KBM-7 (cell line): ENCODE results near the gene PARD3.
A peak's percentile ranks its signal among the peaks of the same experiment; 100 is the strongest.

ENCODE experiments used
- DNase-seq: peaks from one replicate; pipeline ENCODE4 v3.0.0-alpha.2; 2015
- in situ Hi-C: fragments of 300-500 bp; cut with MboI; formaldehyde crosslinking; loops from 2 replicates; pipeline ENCODE4 v1.14.3; 2020; ENCODE audit warnings: low sequenced_read_pairs, low pct_unique_long_range_greater_than_20kb, mixed read lengths

The PARD3 gene

DNA sequence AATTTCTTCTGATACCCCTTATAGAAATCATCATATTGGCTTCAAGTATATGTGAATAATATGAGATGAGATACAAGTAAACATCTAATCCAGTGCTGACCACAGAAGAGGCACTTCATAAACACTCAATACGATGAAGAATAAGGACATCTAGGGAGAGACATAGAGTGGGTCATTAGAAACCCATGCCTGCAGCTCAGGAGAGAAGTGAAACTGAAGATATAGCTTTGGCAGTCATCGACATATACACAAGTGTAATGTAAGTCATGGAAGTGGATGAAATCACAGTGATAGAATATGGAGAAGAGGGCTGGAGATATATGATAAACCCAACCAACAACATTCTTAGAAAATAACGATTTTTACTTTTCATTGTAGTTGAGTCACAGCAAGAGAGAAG, 665.0 kb downstream of the PARD3 start:
- in situ Hi-C loops = no loop called here
- no peak for DNase-seq

DNA sequence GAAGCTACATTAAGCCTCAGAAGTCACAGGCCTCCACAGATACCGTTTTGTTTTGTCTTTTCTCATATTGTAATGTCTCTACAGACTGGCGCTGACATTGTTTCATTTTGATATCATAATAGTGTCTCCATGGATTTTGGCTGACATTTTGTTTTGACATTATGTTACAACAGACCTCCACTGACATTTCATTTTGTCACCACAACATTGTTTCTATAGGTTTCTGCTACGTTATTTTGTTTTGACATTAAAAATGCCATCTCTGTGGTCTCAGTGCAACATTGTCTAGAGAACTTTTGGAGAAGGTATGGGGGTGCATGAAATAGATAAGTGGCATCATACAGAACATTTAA, 666.8 kb downstream of the PARD3 start:
- DNase-seq = no peak
- in situ Hi-C loops = no loop called here

DNA sequence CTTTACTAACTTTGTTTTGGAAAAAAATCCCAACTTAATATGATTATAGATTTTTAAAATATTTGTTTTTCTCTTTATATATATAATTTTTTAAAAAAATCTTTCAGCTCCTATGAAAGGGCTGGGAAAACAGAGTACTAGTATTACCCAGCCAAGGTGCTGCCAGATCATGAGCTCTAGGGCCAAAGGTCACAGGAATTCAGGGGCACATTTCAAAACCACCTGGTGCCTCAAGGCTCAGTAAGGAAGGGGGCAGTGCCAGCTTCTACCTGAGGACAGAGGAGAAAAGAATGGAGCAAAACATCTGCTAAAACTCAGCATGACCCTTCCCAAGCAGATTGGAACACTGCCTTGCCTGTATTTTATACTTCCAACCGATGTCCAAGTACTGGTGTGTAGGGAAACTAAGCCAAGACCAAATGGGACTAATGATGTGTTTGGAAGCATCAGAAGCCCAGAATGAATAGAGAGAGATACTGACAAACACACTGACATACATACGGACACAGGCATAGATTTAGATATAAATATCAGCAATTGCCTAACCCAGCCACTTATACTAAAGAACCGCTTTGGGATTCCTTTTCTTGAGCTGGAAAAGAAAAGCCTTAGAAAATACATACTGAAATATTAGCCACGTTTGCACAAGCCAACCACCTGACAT, 667.3 kb downstream of the PARD3 start:
- in situ Hi-C loops = no loop called here

DNA sequence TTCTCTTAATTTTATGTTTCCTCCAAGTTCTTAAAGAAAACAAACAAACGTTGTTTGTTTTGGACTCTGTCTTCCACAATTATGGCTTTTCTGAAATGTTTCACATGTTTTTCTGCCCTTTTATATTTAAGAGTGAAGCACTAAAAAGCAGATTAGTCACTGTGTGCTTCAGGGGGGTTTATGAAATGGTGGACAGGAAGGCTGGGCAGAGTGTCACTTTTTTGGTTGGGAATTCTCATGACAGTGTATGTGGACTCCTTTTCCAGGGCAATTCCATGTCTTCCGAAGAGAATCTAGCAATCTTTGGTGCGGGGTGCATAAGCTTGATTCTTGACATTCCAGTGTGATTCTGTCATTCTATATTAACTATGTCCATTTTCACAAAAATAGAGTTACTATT, 669.4 kb downstream of the PARD3 start:
- in situ Hi-C loops = no loop called here
- no peak for DNase-seq

More for the DNA sequence above, 667.3 kb downstream of the PARD3 start:
- no peak for DNase-seq

DNA sequence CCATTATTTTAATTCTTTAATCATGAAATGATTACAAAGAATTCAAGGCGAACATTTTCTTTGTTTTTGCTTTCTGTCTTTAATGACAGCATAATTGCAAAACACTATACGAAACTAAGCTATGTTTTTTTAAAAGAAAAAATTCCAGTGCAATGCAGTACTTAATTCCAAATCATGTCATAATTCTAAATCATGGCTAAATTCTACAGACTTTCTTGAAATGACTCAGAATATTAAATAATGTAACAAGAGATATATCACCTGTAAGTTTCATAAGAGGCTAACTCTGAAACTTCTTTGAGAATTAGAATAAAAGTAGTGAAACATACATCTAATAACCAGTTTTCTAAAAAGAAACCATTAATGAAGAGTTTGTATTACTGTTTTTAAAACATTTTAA, 671.6 kb downstream of the PARD3 start:
- no peak for DNase-seq
- in situ Hi-C loops = no loop called here

DNA sequence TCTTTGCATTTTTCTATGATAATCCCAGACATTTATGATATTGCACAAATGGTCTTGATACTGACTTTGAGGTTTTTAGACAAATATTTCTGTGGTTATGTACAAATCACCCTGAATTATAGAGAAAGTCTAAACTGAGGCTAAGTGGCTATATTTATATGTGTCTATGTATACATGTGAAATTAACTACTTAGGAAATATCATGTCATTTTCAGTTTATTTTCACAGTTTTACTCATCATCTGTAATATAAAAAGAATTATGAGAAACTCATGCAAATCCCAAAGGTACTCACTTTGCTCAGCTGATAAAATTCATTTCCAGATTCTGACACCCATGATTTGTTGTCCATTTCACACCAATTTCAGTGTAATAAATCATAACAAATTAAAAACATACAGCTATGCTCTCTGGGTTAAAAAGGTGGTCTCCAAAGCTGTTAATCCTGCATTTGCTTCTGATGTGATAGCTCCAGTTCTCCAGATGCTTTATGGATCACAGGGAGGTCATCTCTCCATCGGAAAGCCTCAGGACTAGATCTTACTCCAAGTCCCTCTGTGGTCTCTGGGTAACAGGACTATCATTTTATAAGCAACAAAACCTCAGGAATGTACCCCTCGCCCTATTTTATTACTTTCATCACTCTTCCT, 673.9 kb downstream of the PARD3 start:
- no peak for DNase-seq
- in situ Hi-C loops = no loop called here

DNA sequence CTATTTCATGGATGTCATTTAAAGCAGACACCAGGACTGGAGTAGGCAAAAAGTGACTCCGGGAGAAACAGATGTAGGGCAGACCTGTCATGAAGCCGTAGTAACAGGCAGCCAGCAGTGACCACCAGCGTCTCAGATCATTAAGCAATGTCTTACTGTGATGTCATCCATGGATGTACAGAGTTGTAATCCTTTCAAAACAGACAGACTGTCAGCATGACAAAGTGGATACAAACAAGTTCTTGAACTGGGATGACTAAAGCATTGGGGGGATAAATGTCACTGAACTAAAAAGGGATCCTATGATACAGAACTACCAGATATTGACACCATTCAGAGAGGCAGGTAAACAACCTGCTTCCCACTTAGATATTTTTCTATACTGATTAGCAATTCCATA, 675.5 kb downstream of the PARD3 start:
- in situ Hi-C loops = no loop called here
- DNase-seq = no peak

DNA sequence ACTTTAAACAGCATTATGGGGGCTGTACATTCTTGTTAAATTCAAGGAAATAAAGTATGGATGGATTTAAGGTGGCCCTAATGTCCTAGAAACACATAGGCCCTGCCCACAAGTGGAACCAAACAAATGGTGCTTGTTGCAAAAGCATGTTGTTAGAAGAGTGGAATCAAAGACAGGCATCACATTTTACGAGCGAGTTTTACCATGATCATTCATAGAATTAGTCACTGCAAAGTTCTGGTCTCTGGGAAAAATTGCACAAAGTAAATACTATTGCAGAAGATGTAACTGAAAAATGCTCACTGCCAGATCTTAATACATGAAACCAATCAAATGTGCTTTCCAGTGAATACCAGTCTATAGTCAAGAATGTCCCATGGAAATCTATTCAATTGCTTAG, 677.1 kb downstream of the PARD3 start:
- in situ Hi-C loops = no loop called here
- DNase-seq = no peak

DNA sequence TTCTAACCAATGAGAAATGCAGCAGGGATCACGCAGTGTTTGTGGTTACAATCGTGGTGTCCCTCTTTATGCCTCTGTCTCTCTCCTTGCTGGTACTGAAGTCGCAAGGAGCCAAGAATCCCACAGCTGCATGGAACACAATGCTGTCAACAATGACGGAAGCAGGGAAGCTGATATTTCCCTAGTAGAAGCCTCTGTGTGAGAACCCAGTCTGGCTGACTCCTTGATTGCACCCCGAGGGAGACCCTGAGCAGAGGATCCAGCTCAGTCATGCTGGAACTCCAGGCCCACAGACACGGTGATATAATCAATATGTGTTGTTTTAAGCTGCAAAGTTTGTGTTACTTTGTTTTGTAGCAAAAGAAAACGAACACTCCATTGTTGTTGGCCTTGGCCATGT, 677.9 kb downstream of the PARD3 start:
- no peak for DNase-seq
- in situ Hi-C loops = no loop called here

DNA sequence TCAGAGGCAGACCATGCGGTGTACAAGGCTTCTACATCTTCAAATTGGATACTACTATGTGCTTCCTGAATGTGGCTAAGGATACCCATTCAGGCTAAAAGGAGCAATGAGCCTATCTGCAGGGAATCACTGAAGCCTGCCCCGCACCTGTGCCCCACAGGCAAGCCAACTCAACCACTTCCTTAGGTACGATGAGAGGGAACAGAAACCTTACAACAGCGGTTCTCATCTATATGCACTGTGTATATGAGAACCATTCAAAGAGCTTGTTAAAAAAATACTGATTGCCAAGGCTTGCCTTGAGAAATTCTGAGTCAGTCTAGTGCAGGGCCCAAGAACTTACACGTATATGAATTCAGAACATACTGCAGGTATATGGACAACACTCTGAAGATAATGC, 679.6 kb downstream of the PARD3 start:
- in situ Hi-C loops = no loop called here
- DNase-seq = no peak

DNA sequence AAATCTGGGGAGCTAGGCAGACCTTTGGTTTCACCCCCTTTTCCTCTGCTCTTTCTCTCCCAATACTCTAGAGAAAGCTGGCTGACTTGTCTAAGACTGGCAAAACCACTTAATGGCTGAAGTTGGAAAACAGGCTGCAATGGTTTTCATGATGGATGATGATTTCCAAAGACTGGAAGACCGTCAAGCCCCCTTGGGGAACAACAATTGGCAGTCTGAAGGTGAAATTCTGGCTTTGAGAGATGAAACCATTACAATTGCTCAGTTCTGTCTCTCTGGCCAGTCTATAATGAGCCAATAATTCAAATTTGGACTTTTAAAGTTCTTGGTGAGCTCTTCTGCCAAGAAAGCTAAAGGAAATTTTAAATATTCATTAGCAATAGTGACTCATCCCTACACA, 680.5 kb downstream of the PARD3 start:
- DNase-seq = no peak
- in situ Hi-C loops = no loop called here

DNA sequence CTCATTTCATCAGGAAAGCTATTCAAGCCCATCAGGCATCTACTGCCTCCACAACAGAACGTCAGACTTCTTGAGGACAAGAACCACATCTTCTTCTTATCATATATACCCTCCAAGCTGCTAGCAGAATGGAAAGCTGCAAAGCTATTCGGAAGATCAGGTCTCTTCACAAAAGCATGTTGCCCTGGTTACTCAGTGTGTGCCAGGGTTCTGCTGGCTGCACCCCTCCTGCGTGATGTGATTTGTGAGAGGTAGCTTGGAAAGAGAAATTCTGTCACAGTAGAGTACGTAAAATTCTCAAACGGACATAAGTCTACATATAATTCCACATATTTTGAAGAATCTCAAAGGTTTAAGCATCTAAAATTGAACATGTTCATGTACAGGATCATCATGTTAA, 681.7 kb downstream of the PARD3 start:
- no peak for DNase-seq
- in situ Hi-C loops = no loop called here

DNA sequence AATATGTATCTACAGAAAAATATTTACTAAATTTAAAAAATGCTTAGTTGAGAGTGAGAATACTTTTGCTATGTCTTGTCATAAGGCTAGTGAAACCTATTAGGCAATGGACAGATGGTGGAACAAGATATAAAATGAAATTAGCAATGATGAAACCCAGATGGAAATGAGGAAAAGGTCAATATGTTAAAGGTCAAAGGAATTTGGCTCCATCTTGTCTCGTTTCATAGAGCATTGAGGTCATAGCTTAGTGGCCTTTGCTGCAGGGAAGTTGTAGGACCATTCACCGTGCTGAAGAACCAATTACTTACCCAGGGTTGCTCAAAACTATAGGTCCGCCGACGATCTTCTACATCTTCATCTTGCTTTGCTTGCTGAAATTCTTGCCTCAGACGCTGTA, 683.9 kb downstream of the PARD3 start:
- DNase-seq = no peak
- in situ Hi-C loops = no loop called here

DNA sequence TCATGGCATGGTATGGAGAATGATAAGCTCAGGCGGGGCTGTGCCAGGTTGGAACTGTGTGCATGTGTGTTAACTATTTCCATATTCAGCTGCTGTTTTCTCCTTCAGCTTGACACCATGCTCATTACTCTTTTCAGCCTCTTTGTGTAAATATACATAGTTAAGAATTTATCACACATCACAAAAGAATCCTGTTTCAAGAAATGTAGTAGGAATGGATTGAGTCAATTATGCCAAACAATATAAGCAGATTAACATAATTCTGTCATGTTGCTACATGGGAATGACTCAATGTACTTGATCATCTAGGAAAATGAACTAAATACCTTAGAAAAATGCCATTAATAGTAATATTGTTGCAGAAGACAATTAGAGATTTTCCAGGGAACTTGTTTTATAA, 687.4 kb downstream of the PARD3 start:
- no peak for DNase-seq

DNA sequence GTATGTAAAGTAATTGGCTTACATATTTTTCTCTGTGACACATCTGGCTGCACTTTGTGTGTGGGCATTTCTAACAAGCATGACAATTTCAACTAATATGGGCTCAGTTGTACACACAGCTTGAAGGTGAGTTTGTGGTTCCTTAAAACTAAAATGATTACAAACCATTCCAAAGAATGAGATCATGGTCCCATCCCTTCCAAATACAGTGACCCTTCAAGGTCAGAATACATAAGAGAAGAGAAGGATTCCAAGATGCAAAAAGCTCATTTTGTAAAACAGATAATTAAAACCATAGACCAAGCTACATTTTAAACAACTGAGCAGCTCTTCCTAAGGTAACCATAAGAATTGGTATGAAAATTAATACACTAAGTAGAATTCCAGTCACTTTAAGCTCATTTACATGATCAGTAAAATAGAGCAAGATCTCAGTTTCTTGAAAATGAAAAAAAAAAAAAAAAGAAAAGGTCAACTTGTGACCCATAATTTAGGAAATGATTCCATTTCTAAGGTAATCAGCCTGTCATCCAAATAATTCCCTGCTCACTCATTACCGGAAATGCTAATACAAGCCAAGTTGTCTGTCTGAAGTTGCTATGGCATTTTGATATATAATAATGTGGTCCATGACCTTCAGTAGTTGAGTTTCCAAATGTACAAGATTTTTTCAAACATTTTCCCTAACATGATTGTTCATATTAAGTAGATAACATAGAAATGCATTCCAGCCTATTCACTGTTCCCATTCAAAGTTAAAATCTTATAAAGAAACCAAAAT, 688.5 kb downstream of the PARD3 start:
- no peak for DNase-seq
- in situ Hi-C loops = no loop called here

More for the DNA sequence above, 687.4 kb downstream of the PARD3 start:
- in situ Hi-C loops = no loop called here

DNA sequence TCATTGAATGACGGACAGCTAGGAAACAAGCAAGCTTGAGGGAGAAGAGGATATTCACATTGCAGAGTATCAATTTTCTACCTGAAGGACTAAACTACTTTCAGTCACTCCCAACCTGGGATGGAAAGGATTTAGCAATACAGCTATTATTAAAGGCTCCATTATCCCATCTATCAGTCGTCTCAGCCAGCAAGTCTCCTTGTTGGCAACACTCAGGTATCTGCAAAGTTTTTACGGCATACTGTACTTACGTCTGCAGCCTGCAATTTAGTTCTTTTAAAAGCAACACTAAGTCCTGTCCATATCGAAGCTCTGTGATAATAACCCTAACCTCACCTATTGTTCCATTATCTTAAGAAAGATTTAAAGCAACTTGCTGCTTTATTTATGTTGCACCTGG, 689.4 kb downstream of the PARD3 start:
- DNase-seq = no peak

DNA sequence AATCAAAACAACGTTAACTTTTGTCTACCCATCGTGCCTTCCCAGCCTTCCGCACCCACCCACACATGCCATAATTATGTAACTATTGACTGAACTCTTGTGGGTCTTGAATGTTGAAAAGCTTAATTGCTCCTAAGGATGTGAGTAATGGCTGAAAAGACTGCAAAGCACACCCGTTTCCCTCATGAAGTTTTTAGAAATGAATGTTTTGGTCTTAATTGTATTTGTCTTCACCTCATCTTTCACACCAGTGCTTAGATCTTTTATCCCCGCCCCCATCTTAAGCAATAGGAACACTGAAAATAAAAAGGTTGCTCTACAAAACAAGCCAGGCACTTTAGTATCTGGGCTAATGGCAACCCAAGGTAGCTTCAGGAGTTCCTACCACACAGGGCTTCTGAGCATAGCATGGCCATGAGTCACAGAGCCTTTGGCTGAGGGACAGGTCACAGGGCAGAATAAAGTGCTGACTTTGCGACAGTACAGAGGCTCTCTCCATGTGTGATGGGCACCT, 690.5 kb downstream of the PARD3 start:
- in situ Hi-C loops = no loop called here
- DNase-seq = no peak

More for the DNA sequence above, 689.4 kb downstream of the PARD3 start:
- in situ Hi-C loops = no loop called here

DNA sequence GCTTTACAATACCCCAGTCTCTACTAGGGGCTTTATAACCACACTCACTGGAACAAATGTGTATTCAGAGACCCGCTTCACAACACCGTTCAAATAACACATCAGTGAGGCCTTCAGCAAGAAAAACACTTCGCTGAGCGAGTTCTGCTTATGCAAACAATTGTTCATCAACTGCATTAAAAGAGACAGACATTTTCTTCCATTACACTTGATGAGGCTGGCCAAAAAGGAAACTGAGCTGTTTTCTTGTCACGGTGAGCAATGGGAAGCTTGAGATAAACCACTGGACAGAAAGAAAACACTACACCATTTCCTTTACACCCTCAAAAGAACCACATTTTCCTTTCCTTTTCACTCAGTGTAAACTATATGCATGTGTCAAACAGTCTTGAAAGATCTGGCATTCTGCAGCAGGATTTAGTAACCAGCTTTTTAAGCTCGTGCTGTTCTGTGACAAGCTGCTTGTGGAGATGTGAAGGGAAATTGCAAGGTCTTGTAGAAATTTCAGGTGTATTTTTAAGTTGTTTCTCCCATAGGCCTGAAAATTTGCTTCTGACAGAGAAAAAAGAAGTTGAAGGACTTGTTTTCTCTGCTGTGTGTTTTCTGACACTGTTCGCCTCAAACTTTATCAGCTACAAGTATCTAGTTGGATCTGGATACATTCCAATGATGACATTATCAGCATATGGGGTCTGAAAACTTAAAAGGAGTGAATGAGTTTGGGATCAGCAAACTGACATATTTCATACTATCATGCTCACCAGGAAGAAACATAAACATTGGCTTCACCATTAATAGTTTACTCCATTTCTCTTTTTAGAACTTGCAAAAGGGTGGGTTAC, 693.1 kb downstream of the PARD3 start:
- peak; percentile 28 for DNase-seq
- in situ Hi-C loops = no loop called here

DNA sequence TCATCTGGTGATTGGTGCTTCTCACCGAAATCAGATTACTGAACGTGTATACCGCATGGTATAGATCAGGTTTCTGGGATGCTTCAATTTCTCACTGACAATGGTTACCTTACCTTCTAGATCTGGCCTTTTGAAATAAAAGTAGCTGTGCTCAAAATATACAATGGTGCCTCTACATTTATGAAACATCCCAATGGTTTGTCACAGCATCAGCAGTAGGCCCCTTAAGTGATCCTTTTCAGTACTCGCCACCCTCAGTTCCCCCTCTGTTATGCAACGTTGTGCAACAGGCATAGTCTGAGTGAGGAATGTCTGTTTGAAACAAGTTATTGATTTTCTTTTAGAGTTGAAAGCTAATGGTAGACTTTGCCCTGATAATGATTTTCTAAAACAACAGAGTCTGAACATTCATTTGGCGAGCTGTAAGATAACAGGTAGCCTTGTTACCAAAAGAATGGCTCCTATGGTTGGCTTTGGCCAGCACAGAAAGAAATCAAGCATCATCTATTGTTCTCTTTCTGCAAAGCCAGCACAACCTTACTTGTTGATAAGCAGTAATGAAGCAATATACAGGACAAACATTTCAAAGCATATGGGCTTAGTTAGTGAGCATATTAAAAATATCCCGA, 693.9 kb downstream of the PARD3 start:
- no peak for DNase-seq
- in situ Hi-C loops = no loop called here
